Caco-2 (cell line): ENCODE data around the gene RAC3. TPM values are rescaled to one million over a fixed set of nuclear protein-coding genes. Genes with fewer than 3 reads are reported as not detected.

Source experiments
- BruUV-seq: library from RNA; stranded (reverse); fragments of 400-500 nt; replicated peaks from 2 replicates; lab custom pipeline; 2021; lab: Mats Ljungman, UMichigan
- CTCF ChIA-PET: fragments of 300-600 bp; sonication (Branson Sonifier 250); formaldehyde crosslinking; loops from one replicate; lab custom pipeline; 2022; ENCODE audit warnings: antibody characterized with exemption; lab: Charles Lee
- POLR2A ChIA-PET: fragments of 300-600 bp; sonication (Branson Sonifier 250); formaldehyde crosslinking; loops from one replicate; lab custom pipeline; 2022; ENCODE audit warnings: antibody characterized with exemption; lab: Charles Lee
- DNase-seq, 2 experiments: peaks; one replicate each; pipeline versions ENCODE4 v3.0.0 to v3.0.0-alpha.2; 2020 to 2022
- H3K27me3 ChIP-seq: replicated peaks from 2 replicates; pipeline ENCODE4 v1.6.0; 2011; ENCODE audit warnings: low read length; ENCODE audit not compliant: control insufficient read depth, insufficient read depth
- H3K36me3 ChIP-seq: 2 replicates; pipeline ENCODE4 v1.5.1; 2011; ENCODE audit warnings: low read length; ENCODE audit not compliant: control insufficient read depth, insufficient read depth
- H3K4me1 ChIP-seq: fragments of 250-450 bp; sonication (Bioruptor Pico); 2 replicates; pipeline ENCODE4 v1.5.1; 2020; ENCODE audit warnings: mild to moderate bottlenecking
- H3K4me3 ChIP-seq: 2 replicates; pipeline ENCODE4 v1.5.1; 2011; ENCODE audit warnings: low read depth, mild to moderate bottlenecking, control low read depth, low read length
- H3K9me3 ChIP-seq: fragments of 250-450 bp; sonication (Bioruptor Pico); 2 replicates; pipeline ENCODE4 v1.5.1; 2020; ENCODE audit warnings: mild to moderate bottlenecking, moderate library complexity
- H3K27ac Mint-ChIP-seq: one replicate; pipeline ENCODE4 v1.8.0; 2022; ENCODE audit warnings: mixed read lengths; ENCODE audit not compliant: unreplicated experiment
- H3K27me3 Mint-ChIP-seq: one replicate; pipeline ENCODE4 v1.8.0; 2022; ENCODE audit warnings: mixed read lengths; ENCODE audit not compliant: insufficient read depth, unreplicated experiment
- H3K36me3 Mint-ChIP-seq: one replicate; pipeline ENCODE4 v1.8.0; 2022; ENCODE audit warnings: mild to moderate bottlenecking, mixed read lengths; ENCODE audit not compliant: insufficient read depth, unreplicated experiment
- H3K4me1 Mint-ChIP-seq: one replicate; pipeline ENCODE4 v1.8.0; 2022; ENCODE audit warnings: low read depth, mixed read lengths; ENCODE audit not compliant: unreplicated experiment
- H3K4me3 Mint-ChIP-seq: one replicate; pipeline ENCODE4 v1.8.0; 2022; ENCODE audit warnings: mild to moderate bottlenecking, moderate library complexity, mixed read lengths; ENCODE audit not compliant: unreplicated experiment
- H3K9me3 Mint-ChIP-seq: one replicate; pipeline ENCODE4 v1.8.0; 2022; ENCODE audit warnings: mixed read lengths; ENCODE audit not compliant: unreplicated experiment
- CTCF ChIP-seq, 2 experiments: fragments of 200-600 bp in 1 of 2; IDR thresholded peaks; 1 replicate in 1 of 2; 2 replicates in 1 of 2; pipeline versions ENCODE4 v1.5.1 to v1.8.0; 2011 to 2022; ENCODE audit warnings: antibody characterized with exemption in 1 of 2, control low read depth in 1 of 2, inconsistent platforms in 1 of 2, low read depth in 1 of 2, low read length in 1 of 2, mild to moderate bottlenecking in 1 of 2, moderate library complexity in 1 of 2; ENCODE audit not compliant: insufficient read depth in 1 of 2, severe bottlenecking in 1 of 2, unreplicated experiment in 1 of 2
- intact Hi-C: fragments of 100-400 bp; cut with micrococcal nuclease; formaldehyde crosslinking; loops from one replicate; pipeline ENCODE4 v1.10.0; 2022; ENCODE audit not compliant: unreplicated experiment
- total RNA-seq: library from RNA; stranded (reverse); gene quantifications from 2 replicates; pipeline ENCODE4 v1.2.3, GENCODE V29; 2022

RAC3 gene
- total RNA-seq, 1 experiment from 2014 or later = 94.5 TPM

GRCh38 chr17:82076785-82077591 lies 45.5 kb downstream of the RAC3 start:
- CTCF ChIA-PET = no interaction called here
- H3K4me3 ChIP-seq = no peak overlapping the region

GRCh38 chr17:82077617-82078358 lies 46.3 kb downstream of the RAC3 start:
- Mint-ChIP-seq H3K4me1 (no peaks in the 10 kb centered on the region), H3K36me3 (peaks cover 83% of the 10 kb centered on the region), H3K27ac (no peak overlapping the region), H3K27me3 (no peaks in the 10 kb centered on the region), H3K9me3 (no peaks in the 10 kb centered on the region), H3K4me3 (no peak overlapping the region)
- H3K9me3 ChIP-seq = no peaks in the 10 kb centered on the region
- ChIA-PET POLR2A (no interaction called here), CTCF (interaction anchor here (0.9 kb wide), 1 partner anchor 40 kb away, joined by 4 read pairs; the partner anchor contains the start of gene DCXR)
- H3K4me1 ChIP-seq = no peaks in the 10 kb centered on the region
- BruUV-seq = no TSS peak
- no peaks in the 10 kb centered on the region for H3K27me3 ChIP-seq
- no peak overlapping the region for H3K4me3 ChIP-seq
- TF ChIP-seq CTCF (IDR thresholded peaks at IDR 0.05; ENCODE audit: insufficient read depth in 1 of 2, low read depth in 1 of 2, low read length in 1 of 2, severe bottlenecking in 1 of 2, unreplicated experiment in 1 of 2) = no peak
- intact Hi-C loops = no loop called here
- no peak for DNase-seq
- H3K36me3 ChIP-seq = no peaks in the 10 kb centered on the region

More at GRCh38 chr17:82076785-82077591, 45.5 kb downstream of the RAC3 start:
- BruUV-seq = no TSS peak
- Histone ChIP-seq H3K4me1 (no peaks in the 10 kb centered on the region), H3K27me3 (no peaks in the 10 kb centered on the region), H3K36me3 (no peaks in the 10 kb centered on the region), H3K9me3 (no peaks in the 10 kb centered on the region)
- Mint-ChIP-seq H3K9me3 (no peaks in the 10 kb centered on the region), H3K27me3 (no peaks in the 10 kb centered on the region), H3K36me3 (peaks cover 85% of the 10 kb centered on the region), H3K4me1 (no peaks in the 10 kb centered on the region), H3K27ac (no peak overlapping the region), H3K4me3 (no peak overlapping the region)
- POLR2A ChIA-PET = interaction anchor here (1.1 kb wide), 1 partner anchor 27 kb away, joined by 3 read pairs; no protein-coding TSS in a partner anchor
- no peak for TF ChIP-seq CTCF (IDR thresholded peaks at IDR 0.05; ENCODE audit: insufficient read depth in 1 of 2, low read depth in 1 of 2, low read length in 1 of 2, severe bottlenecking in 1 of 2, unreplicated experiment in 1 of 2)
- no peak for DNase-seq
- intact Hi-C loops = no loop called here

- Mint-ChIP-seq H3K27me3 (no peaks in the 10 kb centered on the region), H3K27ac (no peak overlapping the region), H3K4me1 (no peaks in the 10 kb centered on the region), H3K9me3 (no peaks in the 10 kb centered on the region), H3K4me3 (no peak overlapping the region), H3K36me3 (peaks cover 88% of the 10 kb centered on the region)
- no peaks in the 10 kb centered on the region for H3K9me3 ChIP-seq
- BruUV-seq = TSS peak; percentile 26
- ChIA-PET POLR2A (no interaction called here), CTCF (interaction anchor here (0.5 to 0.9 kb wide), 2 partner anchors 21 to 41 kb away, joined by 4 read pairs; partner anchors contain the start of gene DCXR)
- intact Hi-C loops = no loop called here
- no peaks in the 10 kb centered on the region for H3K27me3 ChIP-seq
- TF ChIP-seq CTCF (IDR thresholded peaks at IDR 0.05; ENCODE audit: insufficient read depth in 1 of 2, low read depth in 1 of 2, low read length in 1 of 2, severe bottlenecking in 1 of 2, unreplicated experiment in 1 of 2) = no peak
- H3K36me3 ChIP-seq = no peaks in the 10 kb centered on the region
- DNase-seq = no peak
- no peaks in the 10 kb centered on the region for H3K4me1 ChIP-seq
- H3K4me3 ChIP-seq = no peak overlapping the region
Measured at GRCh38 chr17:82078433-82078832, 47.0 kb downstream of the RAC3 start.
